SH-SY5Y (cell line): Measurements from ENCODE around the gene UPF3A.

Source experiments
- GATA2 ChIP-seq: IDR thresholded peaks from 2 replicates; pipeline ENCODE4 v1.6.1; 2011; ENCODE audit warnings: mild to moderate bottlenecking, low read depth, low read length
- GATA3 ChIP-seq: IDR thresholded peaks from 2 replicates; pipeline ENCODE4 v1.6.1; 2011; ENCODE audit warnings: low read depth, mild to moderate bottlenecking, low read length, moderate library complexity

GRCh38 chr13:114303700-114304327, 22.4 kb downstream of the UPF3A start:
- TF ChIP-seq GATA2 (no peak), GATA3 (no peak)
